ENCODE results near the gene MED13. TPM values are rescaled to one million over a fixed set of nuclear protein-coding genes. Genes with fewer than 3 reads are reported as not detected.

The MED13 gene
- total RNA-seq, 1 donor from 2014 or later, result 51.4 TPM

GRCh38 chr17:62094175-62094574 is 29.1 kb upstream of the MED13 start:
- H3K36me3 Mint-ChIP-seq (ENCODE audit: low read depth, unreplicated experiment), result no peaks in the 10 kb centered on the region
- no peaks in the 10 kb centered on the region for H3K27me3 Mint-ChIP-seq (ENCODE audit: unreplicated experiment)
- no peak for DNase-seq (ENCODE audit: low spot score)
- no peaks in the 10 kb centered on the region for H3K4me1 Mint-ChIP-seq (ENCODE audit: unreplicated experiment)
- no peak overlapping the region for H3K4me3 Mint-ChIP-seq (ENCODE audit: unreplicated experiment)
- H3K27ac Mint-ChIP-seq (ENCODE audit: unreplicated experiment), result no peak overlapping the region
- TF ChIP-seq CTCF (IDR thresholded peaks at IDR 0.05; ENCODE audit: unreplicated experiment), result no peak
- H3K9me3 Mint-ChIP-seq (ENCODE audit: unreplicated experiment), result no peaks in the 10 kb centered on the region

GRCh38 chr17:62093188-62094155 is 28.4 kb upstream of the MED13 start:
- Mint-ChIP-seq H3K27ac (ENCODE audit: unreplicated experiment) (no peak overlapping the region), H3K36me3 (ENCODE audit: low read depth, unreplicated experiment) (no peaks in the 10 kb centered on the region), H3K4me3 (ENCODE audit: unreplicated experiment) (no peak overlapping the region), H3K4me1 (ENCODE audit: unreplicated experiment) (no peaks in the 10 kb centered on the region), H3K9me3 (ENCODE audit: unreplicated experiment) (no peaks in the 10 kb centered on the region), H3K27me3 (ENCODE audit: unreplicated experiment) (no peaks in the 10 kb centered on the region)
- no peak for TF ChIP-seq CTCF (IDR thresholded peaks at IDR 0.05; ENCODE audit: unreplicated experiment)
- no peak for DNase-seq (ENCODE audit: low spot score)

GRCh38 chr17:62092784-62093183 is 27.7 kb upstream of the MED13 start:
- H3K4me3 Mint-ChIP-seq (ENCODE audit: unreplicated experiment), result no peak overlapping the region
- no peaks in the 10 kb centered on the region for H3K4me1 Mint-ChIP-seq (ENCODE audit: unreplicated experiment)
- no peak for TF ChIP-seq CTCF (IDR thresholded peaks at IDR 0.05; ENCODE audit: unreplicated experiment)
- DNase-seq (ENCODE audit: low spot score), result no peak
- no peaks in the 10 kb centered on the region for H3K27me3 Mint-ChIP-seq (ENCODE audit: unreplicated experiment)
- no peaks in the 10 kb centered on the region for H3K36me3 Mint-ChIP-seq (ENCODE audit: low read depth, unreplicated experiment)
- H3K27ac Mint-ChIP-seq (ENCODE audit: unreplicated experiment), result no peak overlapping the region
- no peaks in the 10 kb centered on the region for H3K9me3 Mint-ChIP-seq (ENCODE audit: unreplicated experiment)

GRCh38 chr17:62091804-62092203 is 26.7 kb upstream of the MED13 start:
- Mint-ChIP-seq H3K27ac (ENCODE audit: unreplicated experiment) (no peak overlapping the region), H3K4me3 (ENCODE audit: unreplicated experiment) (no peak overlapping the region), H3K36me3 (ENCODE audit: low read depth, unreplicated experiment) (no peaks in the 10 kb centered on the region), H3K27me3 (ENCODE audit: unreplicated experiment) (no peaks in the 10 kb centered on the region), H3K9me3 (ENCODE audit: unreplicated experiment) (no peaks in the 10 kb centered on the region), H3K4me1 (ENCODE audit: unreplicated experiment) (no peaks in the 10 kb centered on the region)
- DNase-seq (ENCODE audit: low spot score), result no peak
- TF ChIP-seq CTCF (IDR thresholded peaks at IDR 0.05; ENCODE audit: unreplicated experiment), result no peak

GRCh38 chr17:62090868-62091267 is 25.8 kb upstream of the MED13 start:
- DNase-seq (ENCODE audit: low spot score), result no peak
- Mint-ChIP-seq H3K27me3 (ENCODE audit: unreplicated experiment) (no peaks in the 10 kb centered on the region), H3K4me3 (ENCODE audit: unreplicated experiment) (no peak overlapping the region), H3K9me3 (ENCODE audit: unreplicated experiment) (no peaks in the 10 kb centered on the region), H3K36me3 (ENCODE audit: low read depth, unreplicated experiment) (no peaks in the 10 kb centered on the region), H3K27ac (ENCODE audit: unreplicated experiment) (no peak overlapping the region), H3K4me1 (ENCODE audit: unreplicated experiment) (no peaks in the 10 kb centered on the region)
- no peak for TF ChIP-seq CTCF (IDR thresholded peaks at IDR 0.05; ENCODE audit: unreplicated experiment)

Data from endothelial cell (in vitro differentiated cells).